DOHH2 (cell line): ENCODE measurements around the gene ZC3HAV1.

Source experiments
- H3F3A ChIP-seq: fragments of 200-600 bp; sonication (generic), shearing (Covaris generic); 2 replicates; pipeline ENCODE4 v1.6.0; 2016; ENCODE audit warnings: antibody characterized with exemption, mild to moderate bottlenecking; ENCODE audit not compliant: control insufficient read depth, insufficient read depth
- H3K27ac ChIP-seq: fragments of 200-600 bp; sonication (generic); 2 replicates; pipeline ENCODE4 v1.5.1; 2014; ENCODE audit warnings: low read depth, mild to moderate bottlenecking, low read length, moderate library complexity
- H3K27me3 ChIP-seq: fragments of 200-600 bp; sonication (generic); 2 replicates; pipeline ENCODE4 v1.6.1; 2014; ENCODE audit warnings: mild to moderate bottlenecking, low read length, mixed read lengths; ENCODE audit not compliant: control insufficient read depth
- H3K36me3 ChIP-seq: fragments of 200-600 bp; sonication (generic); 2 replicates; pipeline ENCODE4 v1.6.1; 2014; ENCODE audit warnings: mild to moderate bottlenecking, low read length, moderate library complexity, mixed read lengths; ENCODE audit not compliant: control insufficient read depth
- H3K4me1 ChIP-seq: fragments of 200-600 bp; sonication (generic); 2 replicates; pipeline ENCODE4 v1.6.1; 2014; ENCODE audit warnings: mild to moderate bottlenecking, low read length, mixed read lengths; ENCODE audit not compliant: control insufficient read depth
- H3K4me2 ChIP-seq: fragments of 200-600 bp; sonication (generic); 2 replicates; pipeline ENCODE4 v1.6.0; 2014; ENCODE audit warnings: mild to moderate bottlenecking, low read length, moderate library complexity
- H3K4me3 ChIP-seq: fragments of 200-600 bp; sonication (generic); 2 replicates; pipeline ENCODE4 v1.5.1; 2014; ENCODE audit warnings: mild to moderate bottlenecking, low read length, mixed read lengths
- H3K79me2 ChIP-seq: fragments of 200-600 bp; sonication (generic); 2 replicates; pipeline ENCODE4 v1.6.1; 2014; ENCODE audit warnings: mild to moderate bottlenecking, low read length, mixed read lengths; ENCODE audit not compliant: control insufficient read depth
- H3K9me2 ChIP-seq: fragments of 200-600 bp; sonication (generic); replicated peaks from 2 replicates; pipeline ENCODE4 v1.6.1; 2014; ENCODE audit warnings: mild to moderate bottlenecking, low read length, mixed read lengths; ENCODE audit not compliant: control insufficient read depth
- H3K9me3 ChIP-seq: fragments of 200-600 bp; sonication (generic); 2 replicates; pipeline ENCODE4 v1.6.1; 2014; ENCODE audit warnings: antibody characterized with exemption, low read length, mixed read lengths; ENCODE audit not compliant: control insufficient read depth, insufficient read depth
- H4K20me1 ChIP-seq: fragments of 200-600 bp; sonication (generic); 2 replicates; pipeline ENCODE4 v1.6.0; 2014; ENCODE audit warnings: low read depth, mild to moderate bottlenecking, antibody characterized with exemption, low read length, moderate library complexity; ENCODE audit not compliant: control insufficient read depth, insufficient read depth
- EZH2phosphoT487 ChIP-seq: fragments of 200-600 bp; sonication (generic); IDR thresholded peaks from 2 replicates; pipeline ENCODE4 v1.6.1; 2017; ENCODE audit warnings: borderline replicate concordance, mild to moderate bottlenecking, antibody characterized with exemption, low read length, moderate library complexity, mixed read lengths
- TF ChIP-seq, protein P1 (sequence below): fragments of 200-600 bp; sonication (generic); IDR thresholded peaks from one replicate; pipeline ENCODE4 v1.5.1; 2014; ENCODE audit warnings: antibody characterized with exemption, mild to moderate bottlenecking, low read depth, low read length; ENCODE audit not compliant: poor library complexity, severe bottlenecking

ZC3HAV1 gene

DNA sequence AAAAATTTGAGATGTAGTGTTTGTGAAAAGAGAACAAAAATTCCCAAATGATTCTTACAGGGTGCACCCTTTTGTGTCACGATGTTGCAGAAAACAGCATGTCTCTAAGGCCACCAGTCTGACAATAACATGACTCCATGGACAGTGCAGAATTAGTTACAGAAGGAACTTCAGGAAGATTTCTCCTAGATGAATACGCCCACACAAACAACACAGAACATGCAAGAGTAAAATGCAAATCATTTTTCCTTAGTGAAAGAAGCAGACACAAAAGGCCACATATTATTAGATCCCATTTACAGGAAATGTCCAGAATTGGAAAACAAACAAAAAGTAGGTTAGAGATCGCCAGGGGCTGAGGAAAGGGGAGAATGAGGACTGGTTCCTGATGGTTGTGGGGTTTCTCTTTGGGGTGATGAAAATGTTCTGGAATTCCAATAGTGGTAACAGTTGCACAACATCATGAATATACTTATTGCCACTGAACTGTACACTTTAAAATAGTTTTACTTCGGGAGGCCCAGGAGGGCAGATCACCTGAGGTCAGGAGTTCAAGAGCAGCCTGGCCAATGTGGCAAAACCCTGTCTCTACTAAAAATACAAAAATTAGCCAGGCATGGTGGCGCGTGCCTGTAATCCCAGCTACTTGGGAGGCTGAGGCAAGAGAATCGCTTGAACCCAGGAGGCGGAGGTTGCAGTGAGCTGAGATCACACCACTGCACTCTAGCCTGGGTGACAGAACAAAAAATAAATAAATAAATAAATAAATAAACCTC, 10.2 kb downstream of the ZC3HAV1 start:
- peaks cover 11% of the 10 kb centered on the region; the same call in 1 of the 2 replicates for H4K20me1 ChIP-seq
- no peak overlapping the region for H3K4me3 ChIP-seq
- no peak for TF ChIP-seq EZH2phosphoT487
- TF ChIP-seq, protein P1, sequence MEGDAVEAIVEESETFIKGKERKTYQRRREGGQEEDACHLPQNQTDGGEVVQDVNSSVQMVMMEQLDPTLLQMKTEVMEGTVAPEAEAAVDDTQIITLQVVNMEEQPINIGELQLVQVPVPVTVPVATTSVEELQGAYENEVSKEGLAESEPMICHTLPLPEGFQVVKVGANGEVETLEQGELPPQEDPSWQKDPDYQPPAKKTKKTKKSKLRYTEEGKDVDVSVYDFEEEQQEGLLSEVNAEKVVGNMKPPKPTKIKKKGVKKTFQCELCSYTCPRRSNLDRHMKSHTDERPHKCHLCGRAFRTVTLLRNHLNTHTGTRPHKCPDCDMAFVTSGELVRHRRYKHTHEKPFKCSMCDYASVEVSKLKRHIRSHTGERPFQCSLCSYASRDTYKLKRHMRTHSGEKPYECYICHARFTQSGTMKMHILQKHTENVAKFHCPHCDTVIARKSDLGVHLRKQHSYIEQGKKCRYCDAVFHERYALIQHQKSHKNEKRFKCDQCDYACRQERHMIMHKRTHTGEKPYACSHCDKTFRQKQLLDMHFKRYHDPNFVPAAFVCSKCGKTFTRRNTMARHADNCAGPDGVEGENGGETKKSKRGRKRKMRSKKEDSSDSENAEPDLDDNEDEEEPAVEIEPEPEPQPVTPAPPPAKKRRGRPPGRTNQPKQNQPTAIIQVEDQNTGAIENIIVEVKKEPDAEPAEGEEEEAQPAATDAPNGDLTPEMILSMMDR = no peak
- H3K36me3 ChIP-seq = peaks cover 24% of the 10 kb centered on the region
- no peaks in the 10 kb centered on the region for H3K27me3 ChIP-seq
- H3K9me2 ChIP-seq = no peaks in the 10 kb centered on the region
- peaks cover 33% of the 10 kb centered on the region for H3K4me1 ChIP-seq
- no peak overlapping the region for H3K4me2 ChIP-seq
- peaks cover 3% of the 10 kb centered on the region; the same call in 1 of the 2 replicates for H3F3A ChIP-seq
- no peak overlapping the region for H3K27ac ChIP-seq
- no peaks in the 10 kb centered on the region for H3K9me3 ChIP-seq
- H3K79me2 ChIP-seq = peaks cover 67% of the 10 kb centered on the region

DNA sequence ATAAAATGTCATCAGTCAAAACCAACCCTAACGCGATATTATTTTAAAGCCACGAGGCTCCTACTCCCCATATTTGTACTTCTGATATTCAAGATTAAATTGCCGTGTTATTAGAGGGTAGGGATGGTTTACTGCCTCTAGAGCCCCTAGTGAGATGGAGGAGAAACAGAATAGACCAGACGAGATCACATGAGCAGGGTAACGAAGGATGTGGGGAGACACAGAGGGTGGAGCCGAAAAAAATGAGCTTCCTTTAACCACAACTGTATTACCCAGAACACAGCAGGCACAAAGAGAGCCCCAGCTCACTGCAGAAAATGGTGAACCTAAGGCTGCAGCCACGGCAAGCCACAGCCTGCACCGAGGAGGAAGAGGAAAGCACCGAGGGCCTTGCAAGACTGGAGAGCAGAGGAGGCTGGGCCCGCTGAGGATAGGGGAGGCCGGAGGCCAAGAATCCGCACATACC, 14.3 kb downstream of the ZC3HAV1 start:
- Histone ChIP-seq H3K4me2 (peak overlapping the region; percentile 69), H3K27me3 (no peaks in the 10 kb centered on the region), H3K27ac (peak overlapping the region; percentile 20), H3K79me2 (peaks cover 60% of the 10 kb centered on the region), H3K9me3 (no peaks in the 10 kb centered on the region), H4K20me1 (peaks cover 3% of the 10 kb centered on the region; the same call in 1 of the 2 replicates), H3K9me2 (no peaks in the 10 kb centered on the region), H3K36me3 (peaks cover 22% of the 10 kb centered on the region), H3K4me1 (peaks cover 25% of the 10 kb centered on the region), H3F3A (0 out of 2 replicates have a peak, but pooled peaks cover 3% of the 10 kb centered on the region), H3K4me3 (peak overlapping the region; percentile 57)
- no peak for TF ChIP-seq EZH2phosphoT487
- TF ChIP-seq, protein P1 = peak; percentile 21

DNA sequence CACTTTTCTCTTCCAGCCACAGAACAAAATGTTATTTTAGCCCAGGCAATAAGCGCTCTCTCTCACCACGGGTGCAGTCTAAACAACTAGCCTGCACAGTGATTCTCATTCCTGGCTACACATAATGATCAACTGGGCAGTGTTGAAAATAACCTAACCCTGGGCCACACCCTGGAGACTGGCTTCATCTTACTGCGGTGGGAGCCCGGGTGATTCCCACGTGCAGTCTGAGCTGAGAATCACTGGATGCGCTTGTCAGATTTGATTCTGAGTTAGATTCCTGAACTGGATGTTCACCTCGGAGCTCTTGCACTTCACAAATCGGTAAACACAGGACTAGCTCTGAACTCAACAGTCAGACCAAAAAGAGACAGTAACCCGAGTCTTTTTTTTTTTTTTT, 14.9 kb downstream of the ZC3HAV1 start:
- Histone ChIP-seq H3K9me2 (no peaks in the 10 kb centered on the region), H3K9me3 (no peaks in the 10 kb centered on the region), H3F3A (0 out of 2 replicates have a peak, but pooled peaks cover 3% of the 10 kb centered on the region), H3K27me3 (no peaks in the 10 kb centered on the region), H3K79me2 (peaks cover 58% of the 10 kb centered on the region), H3K27ac (peak overlapping the region; percentile 20), H3K36me3 (peaks cover 23% of the 10 kb centered on the region), H3K4me1 (peaks cover 25% of the 10 kb centered on the region), H3K4me3 (peak overlapping the region; percentile 57), H3K4me2 (peak overlapping the region; percentile 69), H4K20me1 (peaks cover 3% of the 10 kb centered on the region; the same call in 1 of the 2 replicates)
- TF ChIP-seq EZH2phosphoT487 = no peak
- TF ChIP-seq, protein P1 = no peak
